Upper lobe of right lung (tissue), 1 donor: ENCODE results near the gene EFCAB5. TPM values are rescaled to one million over a fixed set of nuclear protein-coding genes. Genes with fewer than 3 reads are reported as not detected.
"Not testable (repeated sequence)": the region's sequence is repeated elsewhere in the genome, so short reads cannot be mapped to it uniquely, and the experiment has no call there.

ENCODE experiments used
- ATAC-seq: fragments of 200-7000 bp; cut with Tn5 transposase; one replicate; pipeline ENCODE4 v1.9.1; 2020; ENCODE audit warnings: mild to moderate bottlenecking, moderate library complexity
- DNase-seq: peaks from one replicate; pipeline ENCODE4 v3.0.0-alpha.2; 2020
- H3K27ac ChIP-seq: fragments of 200-600 bp; one replicate; pipeline ENCODE4 v1.8.0; 2022
- H3K27me3 ChIP-seq: fragments of 200-600 bp; one replicate; pipeline ENCODE4 v1.8.0; 2022; ENCODE audit warnings: mild to moderate bottlenecking
- H3K36me3 ChIP-seq: fragments of 200-600 bp; one replicate; pipeline ENCODE4 v1.8.0; 2022
- H3K4me1 ChIP-seq: fragments of 200-600 bp; one replicate; pipeline ENCODE4 v1.8.0; 2022
- H3K4me3 ChIP-seq: fragments of 200-600 bp; one replicate; pipeline ENCODE4 v1.8.0; 2022; ENCODE audit warnings: mild to moderate bottlenecking
- H3K9me3 ChIP-seq: fragments of 200-600 bp; one replicate; pipeline ENCODE4 v1.8.0; 2022
- CTCF ChIP-seq: fragments of 200-600 bp; IDR thresholded peaks from one replicate; pipeline ENCODE4 v1.8.0; 2022; ENCODE audit warnings: antibody characterized with exemption
- intact Hi-C: fragments of 100-400 bp; cut with DNase I; formaldehyde crosslinking; loops from one replicate; pipeline ENCODE4 v1.11.0; 2022
- total RNA-seq: library from RNA; stranded (reverse); fragmentation: NEBNext Ultra II Directional; extraction: Animal tissue kit (Norgen Biotek cat#: 25700); gene quantifications from one replicate; pipeline ENCODE4 v1.2.1, GENCODE V29; 2021
- donor health status: DM: no; HTN: yes; CAD: no; lungs with severe emphysema.

Gene EFCAB5
- total RNA-seq, 1 donor from 2014 or later: 1.1 TPM

GRCh38 chr17:30086896-30087295 lies 145.5 kb downstream of the EFCAB5 start:
- Histone ChIP-seq H3K4me1 (no peaks in the 10 kb centered on the region), H3K27ac (no peak overlapping the region), H3K9me3 (no peaks in the 10 kb centered on the region), H3K36me3 (no peaks in the 10 kb centered on the region), H3K4me3 (no peak overlapping the region), H3K27me3 (no peaks in the 10 kb centered on the region)
- DNase-seq: no peak
- intact Hi-C loops: no loop called here
- no peak for ATAC-seq
- no peak for TF ChIP-seq CTCF

- intact Hi-C loops, ATAC-seq, H3K27me3 ChIP-seq, H3K4me3 ChIP-seq, H3K4me1 ChIP-seq, DNase-seq, H3K36me3 ChIP-seq, H3K9me3 ChIP-seq, H3K27ac ChIP-seq: not testable (repeated sequence)
Measured at GRCh38 chr17:30087431-30087830, 146.0 kb downstream of the EFCAB5 start.

- no peak for TF ChIP-seq CTCF
- H3K4me1 ChIP-seq: no peaks in the 10 kb centered on the region
- intact Hi-C loops: no loop called here
- H3K27ac ChIP-seq: no peak overlapping the region
- H3K36me3 ChIP-seq: no peaks in the 10 kb centered on the region
- no peak overlapping the region for H3K4me3 ChIP-seq
- H3K9me3 ChIP-seq: no peaks in the 10 kb centered on the region
- H3K27me3 ChIP-seq: no peaks in the 10 kb centered on the region
- ATAC-seq: no peak
- DNase-seq: no peak
Measured at GRCh38 chr17:30091121-30091670, 149.8 kb downstream of the EFCAB5 start.

GRCh38 chr17:30091771-30092170 lies 150.3 kb downstream of the EFCAB5 start:
- intact Hi-C loops: no loop called here
- H3K27me3 ChIP-seq: no peaks in the 10 kb centered on the region
- H3K4me3 ChIP-seq: no peak overlapping the region
- no peak for ATAC-seq
- DNase-seq: no peak
- no peaks in the 10 kb centered on the region for H3K36me3 ChIP-seq
- no peak overlapping the region for H3K27ac ChIP-seq
- no peak for TF ChIP-seq CTCF
- H3K9me3 ChIP-seq: no peaks in the 10 kb centered on the region
- H3K4me1 ChIP-seq: no peaks in the 10 kb centered on the region

GRCh38 chr17:30092886-30093285 lies 151.5 kb downstream of the EFCAB5 start:
- DNase-seq (no peak), ATAC-seq (no peak)
- Histone ChIP-seq H3K27ac (no peak overlapping the region), H3K4me3 (no peak overlapping the region), H3K36me3 (no peaks in the 10 kb centered on the region), H3K9me3 (no peaks in the 10 kb centered on the region), H3K27me3 (no peaks in the 10 kb centered on the region), H3K4me1 (no peaks in the 10 kb centered on the region)
- intact Hi-C loops: no loop called here
- TF ChIP-seq CTCF: no peak

- intact Hi-C loops: no loop called here
- peak; percentile 90 for TF ChIP-seq CTCF
- Histone ChIP-seq H3K27ac (no peak overlapping the region), H3K9me3 (no peaks in the 10 kb centered on the region), H3K4me1 (no peaks in the 10 kb centered on the region), H3K27me3 (no peaks in the 10 kb centered on the region), H3K36me3 (no peaks in the 10 kb centered on the region), H3K4me3 (no peak overlapping the region)
- peak; percentile 90 for ATAC-seq
- no peak for DNase-seq
Measured at GRCh38 chr17:30093463-30094147, 152.2 kb downstream of the EFCAB5 start.
